Hematopoietic multipotent progenitor cell treated with erythropoietin and hydrocortisone succinate and interleukin-3 and kit ligand, for 15 days (in vitro differentiated cells): ENCODE measurements around the gene ACSM3.
"Not testable (repeated sequence)": the region's sequence is repeated elsewhere in the genome, so short reads cannot be mapped to it uniquely, and the experiment has no call there.

Experiments
- DNase-seq: peaks from one replicate; pipeline ENCODE4 v3.0.0-alpha.2; 2015; ENCODE audit warnings: low spot score

ACSM3 gene

DNA sequence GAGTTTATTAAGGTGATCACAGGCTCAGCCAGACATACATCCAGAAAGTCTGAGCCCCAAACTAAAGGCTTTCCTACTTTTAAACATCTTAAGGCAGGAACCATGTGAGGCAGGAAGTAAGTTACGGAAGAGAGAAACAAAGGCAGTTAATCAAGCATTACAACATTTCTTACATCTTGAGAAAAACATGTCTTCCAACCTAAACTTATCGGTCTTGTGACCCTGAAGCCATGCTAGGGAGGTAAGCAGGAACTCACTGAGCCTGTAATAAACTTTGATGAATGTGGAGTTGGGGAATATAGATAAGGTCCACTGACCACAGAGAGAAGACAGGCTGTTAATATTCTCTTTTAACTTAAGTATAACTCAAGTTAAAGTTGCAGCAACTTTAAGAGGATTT is 3.5 kb upstream of the ACSM3 start:
- no peak for DNase-seq

DNA sequence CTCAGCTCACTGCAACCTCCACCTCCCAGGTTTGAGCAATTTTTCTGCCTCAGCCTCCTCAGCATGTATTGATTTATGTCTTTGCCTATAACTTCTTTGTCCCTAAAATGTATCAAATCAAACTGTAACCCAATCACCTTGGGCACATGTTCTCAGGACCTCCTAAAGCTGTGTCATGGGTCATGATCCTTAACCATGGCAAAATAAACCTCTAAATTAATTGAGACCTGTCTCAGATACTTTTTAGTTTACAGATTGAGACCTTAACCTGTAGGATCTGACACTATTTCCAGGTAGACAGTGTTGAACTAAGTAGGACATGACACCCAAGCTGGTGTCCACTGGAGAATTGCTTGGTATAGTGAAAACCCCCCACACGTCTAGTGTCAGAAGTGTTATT is 2.6 kb upstream of the ACSM3 start:
- DNase-seq = no peak

GRCh38 chr16:20762404-20763123 is 1.2 kb upstream of the ACSM3 start:
- no peak for DNase-seq

- DNase-seq = not testable (repeated sequence)
These were observed 634 bp downstream of the ACSM3 start for GRCh38 chr16:20764448-20764847.

- DNase-seq = no peak
These were observed 1.9 kb downstream of the ACSM3 start for GRCh38 chr16:20765732-20766131.

GRCh38 chr16:20766294-20766693 is 2.5 kb downstream of the ACSM3 start:
- DNase-seq = no peak

GRCh38 chr16:20767577-20767976 is 3.8 kb downstream of the ACSM3 start:
- DNase-seq = no peak

DNA sequence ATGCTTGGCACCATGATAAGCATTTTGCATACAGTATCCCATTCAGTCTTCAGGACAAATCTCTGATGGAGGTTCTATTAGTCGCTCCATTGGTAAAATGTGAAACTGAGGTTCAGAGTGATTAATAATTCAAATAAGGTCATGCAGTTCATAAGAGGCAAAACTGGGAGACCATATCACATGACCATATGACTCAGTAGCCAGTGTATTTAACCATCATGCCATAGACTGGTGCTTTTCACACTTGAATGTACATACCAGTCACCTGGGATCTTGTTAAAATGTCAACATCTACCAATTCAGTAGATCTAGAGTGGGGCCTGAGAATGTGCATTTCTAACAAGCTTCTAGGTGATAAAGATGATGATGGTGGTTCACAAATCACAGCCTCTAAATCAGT is 4.3 kb downstream of the ACSM3 start:
- DNase-seq = no peak

DNA sequence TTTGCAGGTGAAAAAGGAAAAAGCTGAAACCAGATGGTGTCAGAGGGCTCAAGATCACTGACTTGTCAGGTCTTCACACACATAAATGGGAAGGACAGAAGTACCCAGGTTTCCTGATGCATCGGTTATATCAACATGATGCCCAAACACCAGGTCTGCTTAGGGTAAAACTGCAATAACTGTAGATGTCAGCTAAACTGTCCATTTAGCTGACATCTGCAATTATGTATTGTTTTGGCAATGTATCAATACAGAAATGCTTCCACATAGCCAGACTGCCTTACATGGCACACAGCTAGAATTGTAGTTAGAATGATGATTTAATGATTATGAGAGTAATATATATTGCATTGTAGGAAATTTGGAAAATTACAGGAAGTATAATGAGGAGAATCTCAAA is 5.0 kb downstream of the ACSM3 start:
- DNase-seq = no peak

DNA sequence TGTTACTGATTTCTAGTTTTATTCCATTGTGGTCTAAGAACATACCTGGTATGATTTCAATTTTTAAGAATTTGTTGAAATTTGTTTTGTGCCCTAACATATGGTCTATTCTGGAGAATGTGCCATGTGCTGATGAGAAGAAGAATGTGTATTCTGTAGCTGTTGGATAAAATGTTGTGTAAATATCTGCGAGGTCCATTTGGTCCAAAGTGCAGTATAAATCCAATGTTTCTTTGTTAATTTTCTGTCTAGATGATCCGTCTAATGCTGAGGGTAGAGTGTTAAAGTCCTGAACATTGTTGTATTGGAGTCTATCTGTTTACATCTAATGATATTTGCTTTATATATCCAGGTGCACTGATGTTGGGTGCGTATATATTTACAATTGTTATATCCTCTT is 9.9 kb downstream of the ACSM3 start:
- DNase-seq = no peak

DNA sequence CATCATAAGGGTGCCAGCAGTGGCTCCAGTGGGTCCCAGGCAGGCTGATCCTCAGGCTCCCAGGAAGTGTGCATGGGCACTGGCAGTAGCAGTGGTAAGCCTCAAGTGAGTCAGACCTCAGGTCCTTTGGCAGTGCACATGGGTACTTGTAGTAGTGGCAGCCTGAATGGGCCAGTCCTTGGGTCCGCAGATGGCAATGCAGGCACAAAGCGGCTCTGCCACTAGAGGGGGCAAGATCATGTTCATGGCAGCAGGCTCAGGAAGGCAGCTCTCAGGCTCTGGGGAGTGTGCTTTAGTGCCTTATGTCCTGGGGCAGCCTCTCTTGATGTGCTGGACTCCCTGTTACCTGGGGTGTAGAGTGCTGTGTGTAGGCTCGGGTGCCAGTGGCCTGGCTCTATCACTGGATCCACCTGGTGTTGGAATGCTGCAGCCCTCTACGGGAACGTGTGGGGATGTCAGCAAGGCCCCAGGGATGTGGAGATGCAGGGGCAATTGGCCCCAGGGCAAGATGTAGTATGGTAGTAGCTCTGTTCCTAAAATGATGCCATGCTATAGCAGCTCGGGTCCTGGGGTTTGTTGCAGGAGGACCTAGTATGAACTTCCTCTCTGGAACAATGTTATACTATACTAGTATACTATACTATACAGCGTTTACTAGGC is 11.0 kb downstream of the ACSM3 start:
- peak; percentile 60 for DNase-seq

GRCh38 chr16:20781697-20782096 is 17.9 kb downstream of the ACSM3 start:
- no peak for DNase-seq

DNA sequence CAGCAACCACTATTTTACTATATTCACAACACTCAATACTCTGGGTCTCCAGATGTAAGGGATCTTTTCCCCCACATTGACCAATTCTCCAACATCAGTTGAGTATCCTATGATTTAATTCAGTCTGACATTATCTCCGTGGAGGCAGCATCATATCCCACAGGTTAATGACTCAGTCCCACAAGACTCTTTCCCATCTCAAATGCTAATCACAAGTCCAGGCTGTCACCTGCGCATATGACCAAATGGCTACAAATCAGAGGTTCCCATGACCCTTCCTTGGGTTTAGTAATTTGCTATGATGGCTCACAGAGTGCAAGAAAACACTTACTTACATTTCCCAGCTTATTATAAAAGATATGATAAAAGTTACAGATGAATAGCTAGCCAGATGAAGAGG is 18.7 kb downstream of the ACSM3 start:
- no peak for DNase-seq

- DNase-seq = no peak
These were observed 20.4 kb downstream of the ACSM3 start for GRCh38 chr16:20784204-20784603.

- DNase-seq = no peak
These were observed 25.3 kb downstream of the ACSM3 start for GRCh38 chr16:20789130-20789529.

GRCh38 chr16:20791923-20792612 is 28.3 kb downstream of the ACSM3 start:
- DNase-seq = no peak

GRCh38 chr16:20798364-20798763 is 34.5 kb downstream of the ACSM3 start:
- DNase-seq = no peak

- peak; percentile 69 for DNase-seq
These were observed 35.8 kb downstream of the ACSM3 start for GRCh38 chr16:20799599-20799998.

DNA sequence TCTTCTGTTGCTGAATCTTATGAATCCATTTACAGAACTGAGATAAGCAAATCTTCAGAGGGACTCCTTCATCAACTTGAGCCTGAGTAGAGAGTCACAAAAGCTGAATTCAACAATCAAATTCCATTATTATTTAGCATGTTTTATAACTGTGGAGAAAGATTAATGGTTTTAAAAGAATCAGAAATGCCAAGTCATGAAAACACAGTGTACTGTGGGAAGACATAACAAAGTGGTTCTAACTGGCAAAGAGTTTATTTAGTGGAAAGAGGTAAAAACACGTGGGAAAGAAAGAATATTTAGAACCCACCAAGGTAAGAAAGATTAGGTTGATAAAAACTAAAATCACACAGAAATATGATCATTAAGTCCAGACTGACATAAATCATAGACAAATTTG is 37.5 kb downstream of the ACSM3 start:
- no peak for DNase-seq

DNA sequence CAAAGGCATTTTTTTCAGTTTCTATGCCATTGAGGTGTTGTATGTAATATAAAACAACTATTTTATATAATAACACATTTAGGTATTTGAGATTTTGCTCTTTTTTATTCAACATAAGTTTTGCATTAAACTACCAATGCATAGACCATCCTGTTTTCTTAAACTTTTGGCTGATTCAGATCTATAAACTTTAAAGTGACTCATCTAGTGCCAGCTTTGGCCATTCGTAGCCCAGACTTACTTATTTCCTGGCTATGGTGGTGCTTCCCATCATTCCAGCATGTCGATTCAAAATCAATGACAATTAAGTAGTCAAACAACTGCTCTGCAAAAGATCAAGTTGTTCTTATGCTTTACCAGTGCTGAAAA is 39.4 kb downstream of the ACSM3 start:
- no peak for DNase-seq

- DNase-seq = no peak
These were observed 39.9 kb downstream of the ACSM3 start for GRCh38 chr16:20803561-20804214.

DNA sequence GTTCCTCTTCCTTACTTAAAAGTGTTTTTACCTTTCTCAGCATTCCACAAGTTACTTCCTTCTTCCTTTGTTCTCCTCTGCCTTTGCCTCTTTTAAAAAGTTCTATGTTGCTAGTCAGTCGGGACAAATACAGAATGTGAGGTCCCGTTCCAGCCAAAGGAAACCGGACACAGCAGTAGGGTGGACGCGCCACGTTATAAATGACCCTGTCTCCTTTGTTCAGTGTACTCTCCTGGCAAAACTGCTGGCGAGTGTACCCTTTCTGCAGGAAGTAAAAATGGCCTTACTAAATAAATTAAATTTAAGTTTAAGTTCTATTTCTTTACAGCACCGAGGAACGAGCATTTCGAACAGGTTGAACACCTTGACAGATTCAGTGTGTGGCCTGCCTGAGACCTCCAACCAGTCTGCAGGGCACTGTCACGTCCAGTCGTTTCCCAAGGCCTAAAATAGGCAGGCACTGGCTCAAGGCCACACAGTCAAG is 41.9 kb downstream of the ACSM3 start:
- DNase-seq = not testable (repeated sequence)
